ENCODE data around the gene PXMP2. TPM values are rescaled to one million over a fixed set of nuclear protein-coding genes. Genes with fewer than 3 reads are reported as not detected.
"Not testable (repeated sequence)": the region's sequence is repeated elsewhere in the genome, so short reads cannot be mapped to it uniquely, and the experiment has no call there.

Gene PXMP2
- polyA plus RNA-seq, 4 donors, result 43.5 to 61.2 (median 56.7) TPM

DNA sequence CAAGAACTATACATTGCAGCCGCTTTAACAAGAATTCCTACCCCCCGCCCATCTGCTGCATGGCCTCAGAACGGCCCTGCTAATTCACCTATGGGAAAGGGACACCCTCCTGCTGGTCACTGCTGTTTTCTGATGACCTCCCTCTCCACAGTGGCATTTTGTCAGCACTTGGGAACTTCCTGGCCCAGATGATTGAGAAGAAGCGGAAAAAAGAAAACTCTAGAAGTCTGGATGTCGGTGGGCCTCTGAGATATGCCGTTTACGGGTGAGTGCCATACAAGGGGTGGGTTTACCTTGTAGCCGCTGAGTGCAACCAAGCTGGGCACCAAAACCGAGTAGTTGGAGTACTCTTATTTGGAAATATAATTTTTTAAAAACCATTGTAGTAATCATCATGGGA lies 2.7 kb downstream of the PXMP2 start:
- DNase-seq (ENCODE audit: low read depth in 4 of 4, low spot score in 3 of 4), result no peak

DNA sequence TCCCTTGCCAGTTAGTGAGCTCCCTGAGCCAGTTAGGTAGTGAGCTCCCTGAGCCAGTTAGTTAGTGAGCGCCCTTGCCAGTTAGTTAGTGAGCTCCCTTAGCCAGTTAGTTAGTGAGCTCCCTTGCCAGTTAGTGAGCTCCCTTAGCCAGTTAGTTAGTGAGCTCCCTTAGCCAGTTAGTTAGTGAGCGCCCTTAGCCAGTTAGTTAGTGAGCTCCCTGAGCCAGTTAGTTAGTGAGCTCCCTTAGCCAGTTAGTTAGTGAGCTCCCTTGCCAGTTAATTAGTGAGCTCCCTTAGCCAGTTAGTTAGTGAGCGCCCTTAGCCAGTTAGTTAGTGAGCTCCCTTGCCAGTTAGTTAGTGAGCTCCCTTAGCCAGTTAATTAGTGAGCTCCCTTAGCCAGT lies 4.6 kb downstream of the PXMP2 start:
- not testable (repeated sequence) for DNase-seq (ENCODE audit: low read depth in 4 of 4, low spot score in 3 of 4)

- DNase-seq (ENCODE audit: low read depth in 4 of 4, low spot score in 3 of 4), result not testable (repeated sequence)
Measured at GRCh38 chr12:132694888-132695287, 7.5 kb downstream of the PXMP2 start.

DNA sequence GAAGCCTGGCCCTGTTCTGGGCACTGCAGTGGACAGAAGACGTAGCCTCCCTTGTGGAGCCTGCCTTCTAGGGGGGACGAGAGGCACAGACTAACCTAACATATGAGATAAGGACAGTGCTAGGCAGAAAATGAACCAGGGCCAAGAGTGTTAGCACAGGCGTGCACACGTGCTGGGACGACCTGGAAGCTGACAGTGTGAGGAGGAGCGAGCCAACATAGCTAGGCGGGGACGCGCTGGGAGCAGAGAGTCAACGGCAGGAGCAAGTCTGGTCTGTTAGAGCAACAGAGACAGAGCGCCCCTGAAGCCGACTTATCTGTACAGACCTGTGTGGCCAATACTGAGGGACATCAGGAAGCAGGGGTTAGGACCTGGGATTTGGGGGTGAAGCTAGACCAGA lies 8.0 kb downstream of the PXMP2 start:
- no peak for DNase-seq (ENCODE audit: low read depth in 4 of 4, low spot score in 3 of 4)

GRCh38 chr12:132698341-132698740 lies 11.0 kb downstream of the PXMP2 start:
- DNase-seq (ENCODE audit: low read depth in 4 of 4, low spot score in 3 of 4), result no peak

DNA sequence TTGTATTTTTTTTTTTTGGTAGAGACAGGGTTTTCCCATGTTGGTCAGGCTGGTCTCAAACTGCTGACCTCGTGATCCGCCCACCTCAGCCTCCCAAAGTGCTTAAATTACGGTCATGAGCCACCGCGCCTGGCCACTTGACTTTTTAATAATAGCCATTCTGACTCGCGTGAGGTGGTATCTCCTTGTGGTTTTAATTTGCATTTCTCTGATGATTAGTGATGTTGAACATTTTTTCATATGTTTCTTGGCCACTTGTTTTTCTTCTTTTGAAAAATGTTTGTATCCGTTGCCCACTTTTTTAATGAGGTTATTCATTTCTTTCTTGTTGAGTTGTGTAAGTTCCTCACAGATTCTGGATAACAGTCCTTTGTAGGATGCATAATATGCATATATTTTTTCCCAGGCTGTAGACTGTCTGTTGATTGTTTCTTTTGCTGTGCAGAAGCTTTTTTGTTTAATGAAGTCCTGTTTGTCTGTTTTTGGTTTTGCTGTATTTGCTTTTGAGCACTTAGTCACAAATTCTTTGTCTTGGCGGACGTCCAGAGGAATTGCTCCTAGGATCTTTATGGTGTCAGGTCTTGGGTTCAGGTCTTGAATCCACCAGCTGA lies 12.9 kb downstream of the PXMP2 start:
- no peak for DNase-seq (ENCODE audit: low read depth in 4 of 4, low spot score in 3 of 4)

GRCh38 chr12:132702640-132703039 lies 15.3 kb downstream of the PXMP2 start:
- DNase-seq (ENCODE audit: low read depth in 4 of 4, low spot score in 3 of 4), result no peak

- no peak for DNase-seq (ENCODE audit: low read depth in 4 of 4, low spot score in 3 of 4)
Measured at GRCh38 chr12:132703641-132704040, 16.3 kb downstream of the PXMP2 start.

GRCh38 chr12:132707241-132707640 lies 19.9 kb downstream of the PXMP2 start:
- DNase-seq (ENCODE audit: low read depth in 4 of 4, low spot score in 3 of 4), result no peak

- DNase-seq (ENCODE audit: low read depth in 4 of 4, low spot score in 3 of 4), result no peak
Measured at GRCh38 chr12:132708150-132708549, 20.8 kb downstream of the PXMP2 start.

- no peak for DNase-seq (ENCODE audit: low read depth in 4 of 4, low spot score in 3 of 4)
Measured at GRCh38 chr12:132710043-132710404, 22.6 kb downstream of the PXMP2 start.

- DNase-seq (ENCODE audit: low read depth in 4 of 4, low spot score in 3 of 4), result peak; percentile 51 to 76 (median 71)
Measured at GRCh38 chr12:132710405-132711079, 23.2 kb downstream of the PXMP2 start, which contains the start of gene PGAM5. PGAM5 (plus strand) TSS chr12:132710842; CDS start chr12:132710877, 35 bp downstream.

GRCh38 chr12:132711080-132711843 lies 23.9 kb downstream of the PXMP2 start:
- no peak for DNase-seq (ENCODE audit: low read depth in 4 of 4, low spot score in 3 of 4)

- no peak for DNase-seq (ENCODE audit: low read depth in 4 of 4, low spot score in 3 of 4)
Measured at GRCh38 chr12:132713123-132713522, 25.7 kb downstream of the PXMP2 start.

- no peak for DNase-seq (ENCODE audit: low read depth in 4 of 4, low spot score in 3 of 4)
Measured at GRCh38 chr12:132715874-132716273, 28.5 kb downstream of the PXMP2 start.

- DNase-seq (ENCODE audit: low read depth in 4 of 4, low spot score in 3 of 4), result no peak
Measured at GRCh38 chr12:132716356-132716755, 29.0 kb downstream of the PXMP2 start.

GRCh38 chr12:132717011-132717410 lies 29.6 kb downstream of the PXMP2 start:
- no peak for DNase-seq (ENCODE audit: low read depth in 4 of 4, low spot score in 3 of 4)

DNA sequence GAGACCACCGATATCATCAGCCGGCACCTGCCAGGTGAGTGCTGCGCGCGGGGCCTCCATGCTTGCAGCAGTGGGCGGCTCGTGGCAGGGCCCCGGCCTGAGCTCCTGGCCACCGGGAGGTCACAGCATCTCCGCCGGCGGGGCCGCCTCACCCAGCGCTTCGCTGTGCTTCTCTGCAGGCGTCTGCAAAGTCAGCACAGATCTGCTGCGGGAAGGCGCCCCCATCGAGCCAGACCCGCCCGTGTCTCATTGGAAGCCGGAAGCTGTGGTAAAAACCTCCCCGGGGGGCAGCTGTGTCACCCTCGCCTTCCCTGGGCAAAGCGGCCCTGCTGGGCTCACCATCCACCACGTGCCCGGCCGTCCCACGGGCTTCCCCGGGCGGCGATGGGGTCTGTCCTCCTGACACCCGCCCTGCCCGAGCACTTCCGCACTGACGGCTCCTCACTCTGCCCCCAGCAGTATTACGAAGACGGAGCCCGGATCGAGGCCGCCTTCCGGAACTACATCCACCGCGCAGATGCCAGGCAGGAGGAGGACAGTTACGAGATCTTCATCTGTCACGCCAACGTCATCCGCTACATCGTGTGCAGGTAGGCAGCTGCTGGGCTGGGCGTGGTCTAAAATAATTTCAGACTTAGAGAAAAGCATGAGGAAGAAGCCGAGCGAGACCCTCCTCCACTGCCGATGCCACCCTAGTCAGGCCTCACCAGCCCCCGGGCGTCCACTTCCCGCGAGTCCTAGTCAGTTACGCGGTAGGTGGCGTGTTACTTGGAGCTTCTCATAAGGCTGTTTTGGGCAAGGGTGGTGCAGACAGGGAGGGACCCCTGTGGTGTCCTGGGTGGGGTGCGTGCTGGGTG lies 30.4 kb downstream of the PXMP2 start:
- no peak for DNase-seq (ENCODE audit: low read depth in 4 of 4, low spot score in 3 of 4)

GRCh38 chr12:132718644-132719043 lies 31.3 kb downstream of the PXMP2 start:
- no peak for DNase-seq (ENCODE audit: low read depth in 4 of 4, low spot score in 3 of 4)

GRCh38 chr12:132719141-132719953 lies 32.0 kb downstream of the PXMP2 start:
- no peak for DNase-seq (ENCODE audit: low read depth in 4 of 4, low spot score in 3 of 4)
